Measurements from ENCODE around the gene LAMA4. TPM values are rescaled to one million over a fixed set of nuclear protein-coding genes. Genes with fewer than 3 reads are reported as not detected.
A peak's percentile ranks its signal among the peaks of the same experiment; 100 is the strongest.

Gene LAMA4
- total RNA-seq, 1 donor from 2014 or later, result 0.56 TPM

DNA sequence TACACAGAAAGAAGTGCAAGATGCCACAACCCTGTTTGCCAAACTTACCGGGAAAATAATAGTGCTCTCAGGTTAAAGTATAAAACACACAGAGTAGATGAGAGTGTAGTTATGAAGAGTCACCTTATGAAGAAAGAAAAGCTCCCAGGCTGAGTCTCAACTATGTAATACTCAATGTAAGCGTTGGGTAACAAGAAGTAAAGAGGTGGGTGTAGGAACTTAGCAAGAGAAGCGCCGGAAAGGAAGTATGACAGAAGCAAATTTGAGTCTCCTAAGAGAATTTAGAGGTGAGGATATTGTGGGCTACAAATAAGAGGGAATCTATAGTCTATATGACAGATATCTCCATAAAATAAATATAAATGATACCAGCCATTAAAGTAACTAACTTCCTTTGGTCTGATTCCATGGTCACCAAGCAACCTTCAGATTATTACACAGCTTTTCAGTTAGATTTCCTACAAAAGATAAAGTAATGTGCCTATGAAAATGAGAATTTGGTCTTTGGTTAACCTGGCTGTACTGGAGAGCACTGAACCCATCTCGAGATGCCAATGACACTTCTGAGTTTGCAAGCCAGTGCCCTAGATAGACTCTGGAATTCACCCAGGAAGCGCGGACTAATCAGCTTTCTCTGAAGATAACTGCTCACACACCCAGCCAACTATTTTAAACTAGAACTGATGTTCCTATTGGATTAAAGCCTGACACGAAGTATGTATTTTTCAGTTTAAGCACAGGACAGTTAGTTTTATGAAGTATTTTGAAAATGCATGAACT is 168.9 kb downstream of the LAMA4 start:
- Histone ChIP-seq H4K20me1 (ENCODE audit: low read depth) (no peaks in the 10 kb centered on the region), H3K4me2 (peak overlapping the region; percentile 87), H3K27me3 (peaks cover 18% of the 10 kb centered on the region), H3K9ac (no peak overlapping the region), H3K36me3 (no peaks in the 10 kb centered on the region), H3K4me1 (peaks cover 7% of the 10 kb centered on the region), H3F3A (ENCODE audit: low read depth) (peaks cover 13% of the 10 kb centered on the region), H3K79me2 (ENCODE audit: low read depth) (peaks cover 9% of the 10 kb centered on the region), H3K4me3 (no peak overlapping the region), H3K27ac (no peak overlapping the region), H3K9me3 (ENCODE audit: low read depth) (no peaks in the 10 kb centered on the region), H2AFZ (replicated peaks) (no peak overlapping the region)
- peak overlapping the region; percentile 73 for H3K4me3 Mint-ChIP-seq
- TF ChIP-seq, protein P1, sequence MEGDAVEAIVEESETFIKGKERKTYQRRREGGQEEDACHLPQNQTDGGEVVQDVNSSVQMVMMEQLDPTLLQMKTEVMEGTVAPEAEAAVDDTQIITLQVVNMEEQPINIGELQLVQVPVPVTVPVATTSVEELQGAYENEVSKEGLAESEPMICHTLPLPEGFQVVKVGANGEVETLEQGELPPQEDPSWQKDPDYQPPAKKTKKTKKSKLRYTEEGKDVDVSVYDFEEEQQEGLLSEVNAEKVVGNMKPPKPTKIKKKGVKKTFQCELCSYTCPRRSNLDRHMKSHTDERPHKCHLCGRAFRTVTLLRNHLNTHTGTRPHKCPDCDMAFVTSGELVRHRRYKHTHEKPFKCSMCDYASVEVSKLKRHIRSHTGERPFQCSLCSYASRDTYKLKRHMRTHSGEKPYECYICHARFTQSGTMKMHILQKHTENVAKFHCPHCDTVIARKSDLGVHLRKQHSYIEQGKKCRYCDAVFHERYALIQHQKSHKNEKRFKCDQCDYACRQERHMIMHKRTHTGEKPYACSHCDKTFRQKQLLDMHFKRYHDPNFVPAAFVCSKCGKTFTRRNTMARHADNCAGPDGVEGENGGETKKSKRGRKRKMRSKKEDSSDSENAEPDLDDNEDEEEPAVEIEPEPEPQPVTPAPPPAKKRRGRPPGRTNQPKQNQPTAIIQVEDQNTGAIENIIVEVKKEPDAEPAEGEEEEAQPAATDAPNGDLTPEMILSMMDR (IDR thresholded peaks at IDR 0.05), result no peak
- TF ChIP-seq EZH2 (IDR thresholded peaks at IDR 0.05) (no peak), EZH2phosphoT487 (IDR thresholded peaks at IDR 0.05) (no peak)
- H3K4me1 Mint-ChIP-seq, result peaks cover 11% of the 10 kb centered on the region
- H3K27me3 Mint-ChIP-seq (ENCODE audit: insufficient read depth, low read depth), result no peaks in the 10 kb centered on the region
- DNase-seq (ENCODE audit: low spot score), result no peak
- H3K36me3 Mint-ChIP-seq, result peaks cover 10% of the 10 kb centered on the region
- H3K9me3 Mint-ChIP-seq, result no peaks in the 10 kb centered on the region
- no peak overlapping the region for H3K27ac Mint-ChIP-seq

DNA sequence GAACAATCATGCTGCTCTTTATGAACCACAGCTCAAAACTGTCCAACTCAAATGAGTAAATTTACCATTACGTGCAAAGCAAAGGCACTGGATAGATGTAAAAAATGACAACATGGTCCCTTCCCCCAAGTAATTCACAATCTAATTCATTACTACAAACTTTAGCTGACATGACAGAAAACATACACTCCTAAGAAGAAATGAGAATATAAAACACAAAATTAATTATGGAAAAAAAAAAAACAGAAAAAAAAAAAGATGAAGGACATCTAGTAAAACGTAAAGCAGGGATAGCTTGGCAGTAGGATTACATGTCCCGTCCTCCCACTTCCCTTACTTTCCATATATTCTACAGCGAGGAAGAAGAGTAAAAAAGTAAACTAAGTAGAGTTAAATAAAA is 172.8 kb downstream of the LAMA4 start:
- Histone ChIP-seq H3K4me1 (peaks cover 7% of the 10 kb centered on the region), H3F3A (ENCODE audit: low read depth) (peaks cover 6% of the 10 kb centered on the region), H3K9me3 (ENCODE audit: low read depth) (no peaks in the 10 kb centered on the region), H3K9ac (no peak overlapping the region), H3K4me3 (no peak overlapping the region), H3K27ac (no peak overlapping the region), H3K79me2 (ENCODE audit: low read depth) (peaks cover 9% of the 10 kb centered on the region), H3K27me3 (no peaks in the 10 kb centered on the region), H2AFZ (replicated peaks) (no peak overlapping the region), H3K36me3 (no peaks in the 10 kb centered on the region), H3K4me2 (no peak overlapping the region), H4K20me1 (ENCODE audit: low read depth) (no peaks in the 10 kb centered on the region)
- H3K4me1 Mint-ChIP-seq, result peaks cover 7% of the 10 kb centered on the region
- H3K36me3 Mint-ChIP-seq, result peaks cover 10% of the 10 kb centered on the region
- H3K9me3 Mint-ChIP-seq, result no peaks in the 10 kb centered on the region
- H3K27ac Mint-ChIP-seq, result no peak overlapping the region
- no peak for DNase-seq (ENCODE audit: low spot score)
- no peak overlapping the region for H3K4me3 Mint-ChIP-seq
- H3K27me3 Mint-ChIP-seq (ENCODE audit: insufficient read depth, low read depth), result no peaks in the 10 kb centered on the region
- no peak for TF ChIP-seq EZH2phosphoT487 (IDR thresholded peaks at IDR 0.05)
- TF ChIP-seq, protein P1 (IDR thresholded peaks at IDR 0.05), result no peak
- TF ChIP-seq EZH2 (IDR thresholded peaks at IDR 0.05), result no peak

DNA sequence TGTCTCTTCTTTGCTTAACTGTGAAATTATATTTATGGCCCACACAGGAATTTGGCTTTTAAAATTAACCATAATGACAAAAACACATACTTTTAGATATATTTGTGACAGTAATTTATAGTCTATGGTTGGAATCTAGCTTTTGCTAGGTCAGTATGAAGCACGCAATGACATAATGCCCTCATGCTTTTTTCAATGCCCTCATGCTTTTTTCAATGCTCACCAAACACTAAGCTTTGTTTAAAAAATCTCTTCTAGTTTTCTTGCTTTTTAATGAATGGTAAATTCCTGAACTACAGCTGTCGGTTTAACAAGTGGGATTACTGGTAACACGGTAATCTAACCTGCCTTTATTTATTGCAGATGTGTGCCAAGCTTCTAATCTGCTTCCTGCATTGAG is 187.8 kb downstream of the LAMA4 start:
- peaks cover 4% of the 10 kb centered on the region for H3F3A ChIP-seq (ENCODE audit: low read depth)
- no peak for DNase-seq (ENCODE audit: low spot score)
- no peaks in the 10 kb centered on the region for H4K20me1 ChIP-seq (ENCODE audit: low read depth)
- no peak overlapping the region for H3K9ac ChIP-seq
- Mint-ChIP-seq H3K36me3 (peaks cover under 1% of the 10 kb centered on the region), H3K27me3 (ENCODE audit: insufficient read depth, low read depth) (no peaks in the 10 kb centered on the region), H3K4me3 (no peak overlapping the region), H3K27ac (no peak overlapping the region), H3K4me1 (no peaks in the 10 kb centered on the region), H3K9me3 (no peaks in the 10 kb centered on the region)
- H3K79me2 ChIP-seq (ENCODE audit: low read depth), result no peaks in the 10 kb centered on the region
- TF ChIP-seq EZH2phosphoT487 (IDR thresholded peaks at IDR 0.05) (no peak), EZH2 (IDR thresholded peaks at IDR 0.05) (no peak)
- TF ChIP-seq, protein P1 (IDR thresholded peaks at IDR 0.05), result no peak
- no peak overlapping the region for H2AFZ ChIP-seq (replicated peaks)
- H3K27me3 ChIP-seq, result no peaks in the 10 kb centered on the region
- H3K4me3 ChIP-seq, result no peak overlapping the region
- H3K4me1 ChIP-seq, result no peaks in the 10 kb centered on the region
- no peaks in the 10 kb centered on the region for H3K9me3 ChIP-seq (ENCODE audit: low read depth)
- H3K27ac ChIP-seq, result no peak overlapping the region
- no peaks in the 10 kb centered on the region for H3K36me3 ChIP-seq
- no peak overlapping the region for H3K4me2 ChIP-seq

All from neural progenitor cell (in vitro differentiated cells).